ENCODE data around the gene SRC.
"Not testable (repeated sequence)": the region's sequence is repeated elsewhere in the genome, so short reads cannot be mapped to it uniquely, and the experiment has no call there.

SRC gene

DNA sequence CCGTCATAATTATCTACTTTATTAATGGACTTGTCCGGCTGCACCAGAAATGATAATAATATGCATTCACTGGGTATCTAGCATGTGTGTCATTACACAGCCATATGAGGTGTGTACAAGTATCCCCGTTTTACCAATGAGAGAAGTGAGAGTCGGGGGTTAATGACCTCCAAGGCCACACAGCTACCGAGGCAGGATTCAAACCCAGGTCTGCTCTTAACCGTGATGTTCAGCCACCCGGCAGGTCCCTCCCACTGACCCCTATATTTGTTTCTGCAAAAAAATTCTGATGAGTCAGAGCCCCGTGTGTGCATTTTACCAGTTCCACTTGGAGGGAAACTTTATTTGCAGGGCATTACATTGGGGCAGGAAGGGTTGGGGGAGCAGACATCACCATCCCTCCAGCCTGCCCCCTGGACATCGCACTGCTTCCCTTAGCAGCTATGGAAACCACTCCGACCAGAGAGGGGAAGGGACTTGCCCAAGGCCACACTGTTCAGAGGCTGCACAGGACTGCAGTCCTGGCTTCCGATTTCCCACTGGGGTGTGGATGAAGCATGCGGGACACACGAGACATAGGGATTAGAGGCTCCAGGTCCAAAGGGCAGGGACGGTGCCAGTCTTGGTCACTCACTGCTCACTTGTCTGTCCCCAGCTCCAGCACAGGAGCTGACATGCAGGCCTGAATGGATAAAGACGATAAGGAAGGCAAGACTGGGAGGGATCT is 10.1 kb upstream of the SRC start:
- in situ Hi-C loops (cut with MboI; ENCODE audit: low sequenced_read_pairs), result no loop called here

DNA sequence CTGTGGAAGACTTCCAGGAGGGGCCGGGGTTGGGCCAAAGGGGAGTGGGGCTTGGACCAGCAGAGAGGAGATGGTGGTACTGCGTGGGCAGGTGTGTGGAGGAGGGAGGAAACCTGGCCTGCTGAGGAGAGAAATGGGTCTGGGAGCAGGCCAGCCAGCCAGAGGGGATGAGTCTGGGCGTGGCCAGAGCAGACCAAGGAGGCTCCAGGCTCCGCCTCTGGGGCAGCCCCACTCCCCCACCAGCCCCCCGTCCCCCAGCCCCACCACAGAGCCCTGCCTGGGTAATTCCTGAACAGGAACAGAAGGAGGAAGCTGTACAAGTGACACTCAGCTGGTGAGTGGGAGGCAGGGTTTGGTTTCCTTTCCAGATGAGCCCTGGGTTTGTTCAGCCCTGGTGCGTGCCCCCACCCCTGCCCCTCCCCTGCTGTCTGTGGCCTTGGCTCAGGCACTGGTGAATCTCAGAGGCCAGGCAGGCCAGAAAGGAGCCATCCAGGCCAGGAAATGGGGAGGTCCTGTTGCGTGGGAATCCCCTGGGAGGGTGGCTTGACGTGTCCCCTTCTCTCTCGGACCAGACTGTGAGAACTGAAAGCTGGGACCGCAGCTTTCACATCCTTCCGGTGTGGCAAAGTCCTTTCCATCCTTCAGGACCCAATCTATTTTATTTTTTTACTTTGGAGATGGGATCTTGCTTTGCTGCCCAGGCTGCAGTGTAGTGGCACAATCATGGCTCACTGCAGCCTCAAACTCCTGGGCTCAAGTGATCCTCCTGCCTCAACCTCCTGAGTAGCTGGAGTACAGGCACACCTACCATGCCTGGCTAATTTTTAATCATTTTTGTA is 9.4 kb upstream of the SRC start:
- in situ Hi-C loops (cut with MboI; ENCODE audit: low sequenced_read_pairs), result no loop called here

DNA sequence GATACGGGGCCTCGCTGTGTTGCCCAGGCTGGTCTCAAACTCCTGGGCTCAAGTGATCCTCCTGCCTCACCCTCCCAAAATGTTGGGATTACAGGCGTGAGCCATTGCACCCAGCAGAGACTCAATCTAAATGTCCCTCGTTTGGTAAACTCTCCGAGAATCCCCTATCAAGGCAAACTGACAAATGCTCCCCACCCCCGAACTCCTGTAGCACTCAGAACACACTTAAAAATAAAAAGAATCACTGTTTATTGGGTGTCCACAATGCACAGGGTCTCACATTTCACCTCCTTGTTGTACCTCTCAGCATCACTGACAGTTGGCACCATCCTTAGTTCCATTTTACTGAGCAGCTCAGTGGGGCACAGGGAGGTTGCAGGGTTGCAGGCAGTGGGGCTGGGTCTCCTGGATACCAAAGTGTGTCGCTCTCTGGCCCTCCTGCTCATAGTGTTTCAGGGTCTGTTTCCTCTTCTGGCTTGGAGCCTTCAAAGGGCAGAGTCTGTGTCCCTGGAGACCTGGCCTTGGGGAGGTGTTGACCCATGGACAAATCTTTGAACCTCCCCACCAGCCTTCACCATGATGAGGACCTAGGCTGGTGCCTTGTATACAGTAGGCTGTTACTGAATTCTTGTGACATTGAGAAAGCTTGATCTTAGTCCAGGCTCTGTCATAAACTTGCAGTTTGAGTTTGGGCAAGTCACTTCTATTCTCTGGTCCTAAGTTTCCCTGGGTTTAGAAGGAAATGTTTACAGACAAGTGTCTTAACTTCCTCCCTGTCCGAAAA is 8.5 kb upstream of the SRC start:
- in situ Hi-C loops (cut with MboI; ENCODE audit: low sequenced_read_pairs), result no loop called here

GRCh38 chr20:37338380-37338779 is 7.6 kb upstream of the SRC start:
- in situ Hi-C loops (cut with MboI; ENCODE audit: low sequenced_read_pairs), result not testable (repeated sequence)

GRCh38 chr20:37339208-37339607 is 6.7 kb upstream of the SRC start:
- in situ Hi-C loops (cut with MboI; ENCODE audit: low sequenced_read_pairs), result no loop called here

DNA sequence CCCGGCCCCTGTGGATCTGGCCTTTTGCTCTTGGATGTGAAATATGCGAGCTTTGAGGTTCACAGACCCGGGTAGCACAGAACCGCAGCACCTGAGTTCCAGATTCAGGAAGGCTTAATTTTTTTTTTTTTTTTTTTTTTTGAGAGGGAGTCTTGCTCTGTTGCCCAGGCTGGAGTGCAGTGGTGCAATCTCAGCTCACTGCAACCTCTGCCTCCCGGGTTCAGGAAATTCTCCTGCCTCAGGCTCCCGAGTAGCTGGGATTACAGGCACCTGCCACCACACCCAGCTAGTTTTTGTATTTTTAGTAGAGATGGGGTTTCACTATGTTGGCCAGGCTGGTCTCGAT is 6.2 kb upstream of the SRC start:
- in situ Hi-C loops (cut with MboI; ENCODE audit: low sequenced_read_pairs), result not testable (repeated sequence)

DNA sequence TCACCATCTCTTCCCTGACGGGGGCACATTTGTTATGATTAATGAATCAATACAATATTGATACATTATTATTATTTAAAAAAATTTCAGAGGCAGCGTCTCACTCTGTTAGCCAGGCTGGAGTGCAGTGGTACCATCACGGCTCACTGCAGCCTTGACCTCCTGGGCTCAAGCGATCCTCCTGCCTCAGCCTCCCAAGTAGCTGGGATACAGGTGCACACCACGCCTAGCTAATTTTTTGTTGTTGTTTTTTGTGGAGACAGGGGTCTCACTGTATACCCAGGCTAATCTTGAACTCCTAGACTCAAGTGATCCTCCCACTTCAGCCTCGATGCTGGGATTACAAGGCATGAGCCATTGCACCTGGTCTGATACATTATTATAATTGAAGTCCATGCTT is 4.9 kb upstream of the SRC start:
- in situ Hi-C loops (cut with MboI; ENCODE audit: low sequenced_read_pairs), result no loop called here

DNA sequence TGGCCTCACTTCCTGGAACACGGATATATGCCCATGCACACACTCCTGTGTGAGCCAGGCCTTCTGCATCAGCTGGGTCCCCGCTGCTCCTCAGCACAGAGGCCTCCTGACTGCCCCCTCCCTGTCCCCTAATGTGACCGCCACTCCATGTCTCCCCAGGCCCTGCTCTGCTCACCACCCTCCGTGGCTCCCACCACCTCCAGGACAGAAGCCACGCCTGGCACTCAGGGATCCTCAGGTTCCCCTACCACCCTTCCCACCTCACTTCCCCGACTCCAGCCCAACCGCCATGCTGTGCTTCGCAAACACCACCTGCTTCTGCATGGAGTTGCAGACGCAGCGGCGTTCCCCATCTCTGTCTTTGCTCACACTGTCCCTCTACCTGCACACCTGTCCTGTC is 4.3 kb upstream of the SRC start:
- in situ Hi-C loops (cut with MboI; ENCODE audit: low sequenced_read_pairs), result no loop called here

DNA sequence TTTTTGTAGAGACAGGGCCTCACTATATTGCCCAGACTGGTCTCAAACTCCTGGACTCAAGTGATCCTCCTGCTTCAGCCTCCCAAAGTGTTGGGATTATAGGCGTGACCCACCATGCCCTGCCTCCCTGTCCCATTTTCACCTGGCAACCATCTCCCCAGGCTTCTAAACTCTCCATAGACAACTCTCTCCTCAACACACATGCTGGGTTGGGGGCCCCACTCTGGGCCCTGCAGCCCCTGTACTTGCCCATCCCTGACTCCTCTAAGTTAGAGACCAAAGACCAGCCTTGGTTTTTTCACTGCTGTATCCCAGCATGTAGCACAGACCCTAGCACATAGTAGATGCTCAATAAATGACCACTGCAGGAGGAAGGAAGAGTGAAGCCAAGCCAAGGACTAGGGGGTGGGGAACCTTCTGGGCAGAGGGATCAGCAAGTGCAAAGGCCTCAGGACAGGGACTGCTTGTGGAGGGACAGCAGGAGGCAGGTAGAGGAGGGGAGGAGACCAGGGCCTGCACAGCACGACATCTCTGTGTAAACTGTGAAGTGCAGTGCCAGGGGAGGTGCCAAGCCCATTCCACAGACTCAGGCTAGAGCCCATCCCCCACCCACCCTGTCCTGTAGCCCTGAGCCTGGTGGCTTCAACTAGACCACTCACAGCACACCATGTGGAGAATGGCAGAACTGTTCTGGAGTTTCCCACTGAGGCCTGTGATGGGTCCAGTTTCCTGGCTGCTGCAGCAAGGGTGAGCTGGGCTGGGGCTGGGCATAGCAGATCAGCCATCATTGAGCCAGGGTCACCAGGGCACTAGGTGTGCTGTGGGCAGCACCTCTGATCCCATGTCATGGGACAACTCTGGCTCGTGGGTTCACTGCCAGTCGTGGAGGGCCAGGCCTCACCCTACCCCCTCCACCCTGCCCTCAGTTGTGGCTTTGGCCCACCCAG is 3.4 kb upstream of the SRC start:
- in situ Hi-C loops (cut with MboI; ENCODE audit: low sequenced_read_pairs), result no loop called here

DNA sequence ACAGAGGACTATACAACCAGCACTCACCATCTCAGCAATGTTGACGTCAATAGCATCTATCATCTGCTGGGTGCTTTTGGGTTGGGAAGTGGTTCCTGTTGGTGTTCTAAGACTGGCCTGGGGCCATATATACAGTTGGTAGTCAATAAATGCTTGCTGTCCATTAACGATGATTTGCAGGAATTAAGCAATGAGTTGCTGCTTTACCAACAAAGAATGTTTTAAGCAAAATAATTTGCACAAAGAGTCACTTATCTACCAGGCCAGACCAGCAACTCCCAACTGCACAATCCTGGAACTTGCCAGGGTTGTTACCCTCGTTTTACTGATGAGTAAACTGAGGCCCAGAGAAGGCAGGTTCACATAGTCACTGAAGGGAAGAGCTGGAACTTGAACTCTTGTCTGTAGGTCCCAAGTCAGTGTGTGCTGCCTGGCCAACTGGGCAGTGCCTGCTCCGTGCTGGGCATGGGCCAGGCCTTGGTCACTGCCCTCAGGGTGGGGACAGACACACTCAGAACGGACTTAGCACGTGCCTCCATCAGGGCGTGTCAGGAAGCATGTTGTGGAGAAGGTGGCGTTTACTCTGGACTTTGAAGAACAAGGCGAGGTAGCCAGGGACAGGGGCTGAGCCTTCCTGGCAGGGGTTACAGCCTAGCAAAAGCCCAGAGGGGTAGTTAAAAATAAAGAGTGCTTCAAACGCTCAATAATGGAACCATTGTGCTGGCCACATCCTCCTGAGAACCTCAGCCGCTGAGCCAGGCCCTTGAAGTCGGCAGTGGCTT is 2.5 kb upstream of the SRC start:
- in situ Hi-C loops (cut with MboI; ENCODE audit: low sequenced_read_pairs), result no loop called here

- in situ Hi-C loops (cut with MboI; ENCODE audit: low sequenced_read_pairs), result no loop called here
Measured at GRCh38 chr20:37343994-37344355, 2.0 kb upstream of the SRC start.

DNA sequence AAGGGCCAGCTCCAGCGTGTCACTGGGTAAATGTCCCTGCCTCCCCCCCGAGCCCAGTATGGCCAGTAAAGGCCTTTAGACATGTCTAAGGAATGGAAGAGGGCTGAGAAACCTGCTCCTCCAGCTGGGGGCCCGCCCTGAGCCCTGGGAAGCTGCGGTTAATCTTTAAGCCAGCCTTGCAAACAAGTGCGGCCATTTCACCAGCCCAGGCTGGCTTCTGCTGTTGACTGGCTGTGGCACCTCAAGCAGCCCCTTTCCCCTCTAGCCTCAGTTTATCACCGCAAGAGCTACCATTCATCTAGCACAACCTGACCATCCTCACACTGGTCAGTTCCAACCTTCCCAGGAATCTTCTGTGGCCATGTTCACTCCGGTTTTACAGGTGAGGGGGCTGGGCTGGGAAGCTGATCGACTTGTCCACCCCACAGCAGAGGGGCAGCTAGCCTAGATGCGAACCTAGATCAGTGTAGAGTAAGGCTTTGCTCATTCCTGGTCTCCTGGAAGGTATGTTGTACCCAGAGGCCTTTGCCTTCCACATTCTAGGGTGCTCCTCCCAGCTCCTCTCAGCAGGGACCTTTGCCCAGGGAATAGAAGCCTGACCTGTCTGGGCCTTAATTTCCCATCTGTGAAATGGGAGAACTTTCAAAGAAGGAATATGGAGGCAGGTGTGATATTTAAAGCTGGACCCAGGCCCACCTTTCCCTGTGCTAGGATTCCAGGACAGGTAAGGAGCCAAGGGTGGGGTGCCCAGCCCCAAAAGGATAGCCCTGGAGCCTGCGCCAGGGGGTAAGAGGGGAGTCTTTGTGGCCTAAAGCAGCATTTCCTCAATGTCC is 1.2 kb upstream of the SRC start:
- in situ Hi-C loops (cut with MboI; ENCODE audit: low sequenced_read_pairs), result no loop called here

- in situ Hi-C loops (cut with MboI; ENCODE audit: low sequenced_read_pairs), result no loop called here
Measured at GRCh38 chr20:37346236-37346534, 245 bp downstream of the SRC start.

DNA sequence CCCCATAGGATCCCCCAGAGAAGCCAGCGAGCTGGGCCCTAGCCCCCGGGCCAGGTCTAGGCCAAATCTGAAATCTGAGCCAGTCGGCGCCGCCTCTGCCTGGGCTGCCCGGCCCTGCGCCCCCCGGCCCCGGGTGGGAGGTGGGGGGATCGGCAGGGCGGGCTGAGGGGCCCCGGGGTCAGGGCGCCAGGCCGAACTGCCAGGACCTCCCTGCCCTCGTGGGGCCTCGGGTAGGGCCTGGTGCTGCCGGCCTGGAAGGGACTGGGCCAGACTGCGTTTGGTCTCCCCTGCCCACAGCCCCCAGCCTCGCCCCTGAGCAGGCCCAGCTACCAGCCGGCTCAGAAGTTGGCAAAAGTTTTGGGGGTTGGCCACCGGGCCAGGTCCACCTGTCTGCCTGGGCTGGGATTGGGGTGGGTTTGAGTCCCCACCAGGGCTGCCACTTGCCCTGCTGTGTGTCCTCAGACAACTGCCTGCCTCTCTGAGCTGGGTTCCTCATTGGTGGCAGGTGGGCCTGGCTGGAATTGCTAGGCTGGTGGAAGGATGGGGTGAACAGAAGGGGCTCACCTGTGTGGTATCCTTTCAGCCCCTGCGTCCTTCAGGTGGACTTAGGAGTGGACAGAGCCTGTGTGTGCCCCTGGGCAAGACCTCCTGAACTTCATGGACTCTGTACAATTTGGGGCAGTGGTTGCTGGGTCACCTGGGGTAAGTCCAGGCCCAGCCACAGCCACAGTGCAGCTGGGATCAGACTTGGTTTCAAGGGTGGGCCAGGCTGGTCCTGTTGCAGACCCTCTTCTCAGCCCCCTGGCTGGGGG is 801 bp downstream of the SRC start:
- in situ Hi-C loops (cut with MboI; ENCODE audit: low sequenced_read_pairs), result no loop called here

- in situ Hi-C loops (cut with MboI; ENCODE audit: low sequenced_read_pairs), result no loop called here
Measured at GRCh38 chr20:37347347-37347823, 1.4 kb downstream of the SRC start.

DNA sequence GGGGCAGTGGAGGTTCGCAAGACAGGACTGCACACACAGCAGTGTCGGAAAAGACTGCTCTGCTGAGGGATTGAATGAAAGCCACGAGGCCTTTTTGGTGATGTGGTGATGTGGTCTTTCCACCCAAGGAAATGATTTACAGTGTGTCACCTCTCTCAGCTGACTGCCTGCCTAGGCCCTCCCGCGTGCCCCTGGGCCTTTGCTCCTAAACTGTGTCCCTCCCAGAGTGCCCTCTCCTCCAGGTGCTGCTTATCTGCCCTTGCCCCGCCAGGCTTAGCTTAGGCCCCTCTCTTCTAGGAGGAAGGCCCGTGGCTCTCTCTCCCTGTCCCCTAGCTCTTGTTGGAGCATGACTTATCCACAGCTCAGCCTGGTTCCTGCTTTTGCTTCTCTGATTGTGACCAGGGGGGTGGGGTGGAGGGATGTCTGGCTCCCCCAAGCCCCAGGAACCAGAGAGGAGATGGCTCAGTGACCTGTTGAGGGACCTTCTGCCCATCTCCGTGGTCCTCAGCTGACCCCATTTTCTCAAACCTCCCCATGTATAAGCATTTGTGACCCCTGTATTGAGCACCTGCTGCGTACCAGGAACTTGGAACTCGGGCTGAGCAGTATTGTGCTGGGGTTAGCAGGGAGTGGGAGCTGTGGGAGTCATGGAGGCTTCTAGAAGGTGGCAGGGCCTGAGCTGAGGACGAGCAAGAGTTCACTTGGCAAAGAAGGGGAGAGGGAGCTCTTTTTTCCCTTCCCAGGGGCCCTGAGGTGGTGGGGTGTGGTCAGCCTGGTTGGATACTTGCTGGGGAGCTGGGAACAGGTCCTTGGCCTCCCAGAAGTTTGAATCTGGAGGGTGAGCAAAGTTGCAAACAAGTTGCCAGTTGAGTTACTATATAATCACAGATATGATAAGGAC is 2.2 kb downstream of the SRC start:
- in situ Hi-C loops (cut with MboI; ENCODE audit: low sequenced_read_pairs), result no loop called here

DNA sequence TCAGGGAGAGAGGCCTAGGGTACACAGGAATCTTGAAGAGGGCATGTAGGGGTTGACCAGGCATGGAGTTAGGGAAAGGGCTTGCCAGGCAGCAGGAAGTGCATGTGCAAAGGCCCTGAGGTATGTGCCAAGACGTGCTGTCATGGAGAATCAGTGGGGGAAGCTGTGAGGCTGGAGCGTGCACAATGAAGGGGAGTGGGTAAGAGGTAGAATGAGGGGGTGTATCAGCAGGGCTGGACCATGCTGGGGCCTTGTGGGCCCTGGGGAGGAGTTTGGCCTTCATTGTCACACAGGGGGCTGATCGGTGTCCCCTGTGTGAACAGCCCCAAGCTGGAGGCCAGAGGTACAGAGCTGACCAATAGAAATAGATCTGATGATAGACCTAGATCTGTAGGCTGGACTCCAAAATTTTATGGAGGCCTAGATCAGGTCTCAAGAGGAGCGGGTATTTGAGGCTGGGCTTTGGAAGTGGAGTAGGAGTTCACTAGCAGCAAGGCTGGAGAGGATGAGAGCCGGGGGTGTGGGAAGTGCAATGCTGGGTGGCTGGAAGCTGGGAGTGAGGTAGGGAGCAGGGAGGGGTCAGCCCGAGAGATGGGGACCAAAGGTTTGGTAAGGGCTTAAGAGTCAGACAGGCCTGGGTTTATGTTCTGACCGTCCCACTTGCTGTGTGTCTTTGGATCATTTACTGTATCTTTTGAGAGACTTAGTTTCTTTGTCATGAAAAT is 3.0 kb downstream of the SRC start:
- in situ Hi-C loops (cut with MboI; ENCODE audit: low sequenced_read_pairs), result no loop called here

Data from HL-60/S4 treated with retinoic acid at 250 ng/mL for 4 days and 3 days (cell line).